ENCODE data around the gene RAB24.

GRCh38 chr5:177300236-177300880 is 3.2 kb downstream of the RAB24 start:
- no peak for TF ChIP-seq CTCF (IDR thresholded peaks at IDR 0.05; ENCODE audit: low read depth, low read length, poor library complexity, severe bottlenecking)
- TF ChIP-seq EZH2phosphoT487 (IDR thresholded peaks at IDR 0.05; ENCODE audit: borderline replicate concordance, low read length) = no peak
